ENCODE data around the gene OR13G1. TPM values are rescaled to one million over a fixed set of nuclear protein-coding genes. Genes with fewer than 3 reads are reported as not detected.
"Not testable (repeated sequence)": the region's sequence is repeated elsewhere in the genome, so short reads cannot be mapped to it uniquely, and the experiment has no call there.

The OR13G1 gene
- total RNA-seq, 1 experiment from 2014 or later: not detected

DNA sequence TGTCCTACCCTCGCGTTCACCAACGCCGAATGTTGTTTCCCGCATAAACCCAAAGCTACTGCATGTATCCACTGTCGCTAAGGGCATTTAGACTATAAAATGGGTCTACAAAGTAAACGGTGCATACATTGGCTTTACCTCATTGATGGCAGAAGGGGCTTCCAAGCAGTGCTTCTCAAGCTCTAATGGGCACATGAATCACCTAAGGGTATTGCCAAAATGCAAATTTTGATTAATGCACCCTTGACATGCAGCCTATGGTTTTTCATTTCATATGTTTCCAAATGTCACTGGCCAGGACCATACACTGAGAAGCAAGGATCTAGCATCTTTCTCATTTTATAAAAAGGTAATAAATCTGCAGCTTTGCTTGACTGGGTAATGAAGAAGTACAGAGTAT lies 34.2 kb upstream of the OR13G1 start (continued):
- TF ChIP-seq FOXP4 (CRISPR knock-in tag; IDR thresholded peaks at IDR 0.05) (no peak), ESRRA (CRISPR knock-in tag; IDR thresholded peaks at IDR 0.05; ENCODE audit: borderline replicate concordance) (no peak)

DNA sequence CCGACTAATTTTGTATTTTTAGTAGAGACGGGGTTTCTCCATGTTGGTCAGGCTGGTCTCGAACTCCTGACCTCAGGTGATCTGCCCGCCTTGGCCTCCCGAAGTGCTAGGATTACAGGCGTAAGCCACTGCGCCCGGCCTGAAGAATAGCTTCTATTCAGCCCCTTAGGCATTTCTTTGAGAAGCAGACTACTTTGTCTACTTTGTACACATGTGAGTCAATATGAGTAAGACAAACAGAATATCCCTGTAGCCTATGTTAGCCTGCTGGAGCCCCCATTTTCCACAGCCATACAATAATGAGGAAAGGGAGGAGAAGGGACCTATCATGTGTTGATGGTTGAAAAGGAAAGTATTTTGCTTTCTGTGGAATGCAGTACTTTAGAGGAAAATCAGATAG lies 31.1 kb upstream of the OR13G1 start:
- DNase-seq (ENCODE audit: low spot score); H3K27ac Mint-ChIP-seq; ATAC-seq; POLR2A ChIA-PET; CTCF ChIA-PET; H3K4me1 Mint-ChIP-seq; H3K27me3 Mint-ChIP-seq (ENCODE audit: low read depth); H3K4me3 Mint-ChIP-seq: not testable (repeated sequence)
- Mint-ChIP-seq H3K9me3 (peaks cover 66% of the 10 kb centered on the region), H3K36me3 (peaks cover 16% of the 10 kb centered on the region)

GRCh38 chr1:247701338-247701737 lies 21.8 kb upstream of the OR13G1 start:
- no peak for ATAC-seq

More at GRCh38 chr1:247701338-247701737, 21.8 kb upstream of the OR13G1 start:
- Mint-ChIP-seq H3K4me1 (no peaks in the 10 kb centered on the region), H3K27ac (no peak overlapping the region), H3K9me3 (peaks cover 77% of the 10 kb centered on the region), H3K27me3 (ENCODE audit: low read depth) (peaks cover 5% of the 10 kb centered on the region; the same call in 1 of the 2 replicates), H3K36me3 (peaks cover 5% of the 10 kb centered on the region), H3K4me3 (no peak overlapping the region)
- TF ChIP-seq PRRX2 (CRISPR knock-in tag; IDR thresholded peaks at IDR 0.05): no peak
- TF ChIP-seq SMAD3 (CRISPR knock-in tag; IDR thresholded peaks at IDR 0.05; ENCODE audit: borderline replicate concordance): no peak
- no peak for TF ChIP-seq JAZF1 (CRISPR knock-in tag; IDR thresholded peaks at IDR 0.05)
- no peak for TF ChIP-seq AFF4 (CRISPR knock-in tag; IDR thresholded peaks at IDR 0.05; ENCODE audit: borderline replicate concordance)
- TF ChIP-seq TEAD4 (CRISPR knock-in tag; IDR thresholded peaks at IDR 0.05): no peak
- no peak for TF ChIP-seq MYBL2 (CRISPR knock-in tag; IDR thresholded peaks at IDR 0.05)
- no peak for TF ChIP-seq E2F4 (CRISPR knock-in tag; IDR thresholded peaks at IDR 0.05; ENCODE audit: borderline replicate concordance, low read depth)
- TF ChIP-seq OVOL2 (CRISPR knock-in tag; IDR thresholded peaks at IDR 0.05; ENCODE audit: borderline replicate concordance): no peak
- no peak for TF ChIP-seq ZNF512 (CRISPR knock-in tag; IDR thresholded peaks at IDR 0.05; ENCODE audit: borderline replicate concordance)
- no peak for TF ChIP-seq ZNF232 (CRISPR knock-in tag; IDR thresholded peaks at IDR 0.05)
- TF ChIP-seq EMX1 (CRISPR knock-in tag; IDR thresholded peaks at IDR 0.05): no peak
- no peak for TF ChIP-seq NR2C2 (CRISPR knock-in tag; IDR thresholded peaks at IDR 0.05)
- TF ChIP-seq, protein P1, sequence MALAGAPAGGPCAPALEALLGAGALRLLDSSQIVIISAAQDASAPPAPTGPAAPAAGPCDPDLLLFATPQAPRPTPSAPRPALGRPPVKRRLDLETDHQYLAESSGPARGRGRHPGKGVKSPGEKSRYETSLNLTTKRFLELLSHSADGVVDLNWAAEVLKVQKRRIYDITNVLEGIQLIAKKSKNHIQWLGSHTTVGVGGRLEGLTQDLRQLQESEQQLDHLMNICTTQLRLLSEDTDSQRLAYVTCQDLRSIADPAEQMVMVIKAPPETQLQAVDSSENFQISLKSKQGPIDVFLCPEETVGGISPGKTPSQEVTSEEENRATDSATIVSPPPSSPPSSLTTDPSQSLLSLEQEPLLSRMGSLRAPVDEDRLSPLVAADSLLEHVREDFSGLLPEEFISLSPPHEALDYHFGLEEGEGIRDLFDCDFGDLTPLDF (CRISPR knock-in tag; IDR thresholded peaks at IDR 0.05): no peak
- no peak for TF ChIP-seq FOXJ3 (CRISPR knock-in tag; IDR thresholded peaks at IDR 0.05; ENCODE audit: borderline replicate concordance)
- no peak for TF ChIP-seq MXD4 (CRISPR knock-in tag; IDR thresholded peaks at IDR 0.05; ENCODE audit: borderline replicate concordance)
- no peak for TF ChIP-seq NR1H2 (CRISPR knock-in tag; IDR thresholded peaks at IDR 0.05)
- no peak for TF ChIP-seq HMGA2 (CRISPR knock-in tag; IDR thresholded peaks at IDR 0.05)
- no peak for DNase-seq (ENCODE audit: low spot score)
- CTCF ChIA-PET: no interaction called here
- POLR2A ChIA-PET: no interaction called here
